Endodermal cell (in vitro differentiated cells): ENCODE measurements around the gene FKBP9. TPM values are rescaled to one million over a fixed set of nuclear protein-coding genes. Genes with fewer than 3 reads are reported as not detected.

Experiments
- DNase-seq: peaks from one replicate; pipeline ENCODE4 v3.0.0-alpha.2; 2017
- H3K27ac ChIP-seq: 2 replicates; pipeline ENCODE4 v1.5.1; 2013; ENCODE audit warnings: mild to moderate bottlenecking, low read depth, low read length, moderate library complexity
- H3K27me3 ChIP-seq: 2 replicates; pipeline ENCODE4 v1.6.1; 2013; ENCODE audit warnings: mild to moderate bottlenecking, low read length, moderate library complexity; ENCODE audit not compliant: insufficient read depth, control insufficient read depth, poor library complexity, severe bottlenecking
- H3K36me3 ChIP-seq: 2 replicates; pipeline ENCODE4 v1.7.0; 2013; ENCODE audit warnings: mild to moderate bottlenecking, low read length, moderate library complexity; ENCODE audit not compliant: control insufficient read depth, insufficient read depth
- H3K4me1 ChIP-seq: one replicate; pipeline ENCODE4 v1.7.0; 2013; ENCODE audit warnings: low read length; ENCODE audit not compliant: control insufficient read depth, insufficient read depth
- H3K4me3 ChIP-seq: 2 replicates; pipeline ENCODE4 v1.5.1; 2013; ENCODE audit warnings: mild to moderate bottlenecking, low read length, moderate library complexity
- H3K9ac ChIP-seq: 2 replicates; pipeline ENCODE4 v1.6.1; 2013; ENCODE audit warnings: mild to moderate bottlenecking, low read length, moderate library complexity; ENCODE audit not compliant: poor library complexity, severe bottlenecking; ENCODE audit errors: extremely low read depth
- H3K9me3 ChIP-seq: 2 replicates; pipeline ENCODE4 v1.6.1; 2013; ENCODE audit warnings: mild to moderate bottlenecking, low read length, moderate library complexity; ENCODE audit not compliant: control insufficient read depth
- H3K27ac Mint-ChIP-seq: 2 replicates; pipeline ENCODE4 v1.8.0; 2020; ENCODE audit warnings: mixed read lengths
- H3K27me3 Mint-ChIP-seq: 2 replicates; pipeline ENCODE4 v1.8.0; 2021; ENCODE audit warnings: mild to moderate bottlenecking, mixed read lengths; ENCODE audit not compliant: insufficient read depth
- H3K36me3 Mint-ChIP-seq: 2 replicates; pipeline ENCODE4 v1.8.0; 2020; ENCODE audit warnings: low read depth, mixed read lengths
- H3K4me1 Mint-ChIP-seq: 2 replicates; pipeline ENCODE4 v1.8.0; 2020; ENCODE audit warnings: mixed read lengths
- H3K4me3 Mint-ChIP-seq: 2 replicates; pipeline ENCODE4 v1.8.0; 2020; ENCODE audit warnings: mild to moderate bottlenecking, moderate library complexity, mixed read lengths
- H3K9me3 Mint-ChIP-seq: 2 replicates; pipeline ENCODE4 v1.8.0; 2020; ENCODE audit warnings: mild to moderate bottlenecking, mixed read lengths
- WGBS, 2 experiments: methylation state at CpG; one replicate each; pipeline versions ENCODE4 v1.1.5 to v1.1.7; 2013; ENCODE audit warnings: missing lambda C conversion rate in 2 of 2, mixed read lengths in 1 of 2; ENCODE audit not compliant: insufficient coverage in 1 of 2, insufficient read length in 1 of 2; 5-methylcytosine and 5-hydroxymethylcytosine counted together
- total RNA-seq, 2 donors: library from RNA; stranded (reverse); fragmentation: NEBNext Ultra II Directional in 1 of 2; extraction: Animal tissue kit (Norgen Biotek cat#: 25700) in 1 of 2; gene quantifications; 2 replicates in 1 of 2; 3 replicates in 1 of 2; pipeline ENCODE4 v1.2.1, GENCODE V29; 2021
- TF ChIP-seq, protein P1 (sequence below): fragments of 200-600 bp; sonication (generic); conservative IDR thresholded peaks from 2 replicates; pipeline ENCODE4 v1.5.0; 2021; ENCODE audit warnings: antibody characterized with exemption, mild to moderate bottlenecking

The FKBP9 gene
- total RNA-seq, 2 donors from 2014 or later: 58.0 to 68.0 TPM

- no peaks in the 10 kb centered on the region for H3K4me1 ChIP-seq
- peaks cover 13% of the 10 kb centered on the region for H3K4me1 Mint-ChIP-seq
- H3K27ac Mint-ChIP-seq: no peak overlapping the region
- H3K36me3 ChIP-seq: no peaks in the 10 kb centered on the region
- no peak overlapping the region for H3K4me3 ChIP-seq
- H3K9me3 ChIP-seq: no peaks in the 10 kb centered on the region
- H3K27me3 Mint-ChIP-seq: peaks cover 81% of the 10 kb centered on the region
- WGBS, 2 experiments: 87 to 91% methylated on average over 8 to 10 of the region's 10 CpGs
- H3K36me3 Mint-ChIP-seq: peaks cover 11% of the 10 kb centered on the region
- DNase-seq: no peak
- peaks cover 5% of the 10 kb centered on the region for H3K27me3 ChIP-seq
- H3K27ac ChIP-seq: no peak overlapping the region
- H3K9ac ChIP-seq: no peak overlapping the region
- no peak overlapping the region for H3K4me3 Mint-ChIP-seq
- TF ChIP-seq, protein P1, sequence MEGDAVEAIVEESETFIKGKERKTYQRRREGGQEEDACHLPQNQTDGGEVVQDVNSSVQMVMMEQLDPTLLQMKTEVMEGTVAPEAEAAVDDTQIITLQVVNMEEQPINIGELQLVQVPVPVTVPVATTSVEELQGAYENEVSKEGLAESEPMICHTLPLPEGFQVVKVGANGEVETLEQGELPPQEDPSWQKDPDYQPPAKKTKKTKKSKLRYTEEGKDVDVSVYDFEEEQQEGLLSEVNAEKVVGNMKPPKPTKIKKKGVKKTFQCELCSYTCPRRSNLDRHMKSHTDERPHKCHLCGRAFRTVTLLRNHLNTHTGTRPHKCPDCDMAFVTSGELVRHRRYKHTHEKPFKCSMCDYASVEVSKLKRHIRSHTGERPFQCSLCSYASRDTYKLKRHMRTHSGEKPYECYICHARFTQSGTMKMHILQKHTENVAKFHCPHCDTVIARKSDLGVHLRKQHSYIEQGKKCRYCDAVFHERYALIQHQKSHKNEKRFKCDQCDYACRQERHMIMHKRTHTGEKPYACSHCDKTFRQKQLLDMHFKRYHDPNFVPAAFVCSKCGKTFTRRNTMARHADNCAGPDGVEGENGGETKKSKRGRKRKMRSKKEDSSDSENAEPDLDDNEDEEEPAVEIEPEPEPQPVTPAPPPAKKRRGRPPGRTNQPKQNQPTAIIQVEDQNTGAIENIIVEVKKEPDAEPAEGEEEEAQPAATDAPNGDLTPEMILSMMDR: no peak
- no peaks in the 10 kb centered on the region for H3K9me3 Mint-ChIP-seq
Observed at GRCh38 chr7:32937344-32938174, 19.7 kb upstream of the FKBP9 start.

GRCh38 chr7:32941181-32941580, 16.1 kb upstream of the FKBP9 start:
- no peak for DNase-seq
- Histone ChIP-seq H3K27ac (no peak overlapping the region), H3K4me1 (no peaks in the 10 kb centered on the region), H3K9ac (no peak overlapping the region), H3K9me3 (peaks cover 9% of the 10 kb centered on the region), H3K4me3 (peak overlapping the region; percentile 89), H3K36me3 (no peaks in the 10 kb centered on the region), H3K27me3 (peaks cover 15% of the 10 kb centered on the region)
- H3K4me1 Mint-ChIP-seq: peaks cover 13% of the 10 kb centered on the region
- peaks cover 6% of the 10 kb centered on the region for H3K36me3 Mint-ChIP-seq
- H3K9me3 Mint-ChIP-seq: peaks cover 10% of the 10 kb centered on the region
- H3K27me3 Mint-ChIP-seq: peaks cover 86% of the 10 kb centered on the region
- WGBS, 2 experiments: 15 to 32% methylated on average over 3 to 5 of the region's 5 CpGs
- no peak overlapping the region for H3K27ac Mint-ChIP-seq
- peak overlapping the region; percentile 84 for H3K4me3 Mint-ChIP-seq
- TF ChIP-seq, protein P1: no peak

GRCh38 chr7:32941681-32942414, 15.4 kb upstream of the FKBP9 start:
- Mint-ChIP-seq H3K27ac (peak overlapping the region; percentile 52), H3K4me3 (peak overlapping the region; percentile 84), H3K36me3 (peaks cover 5% of the 10 kb centered on the region), H3K27me3 (peaks cover 86% of the 10 kb centered on the region), H3K4me1 (peaks cover 13% of the 10 kb centered on the region), H3K9me3 (peaks cover 10% of the 10 kb centered on the region)
- TF ChIP-seq, protein P1: no peak
- no peak for DNase-seq
- WGBS, 2 experiments: 5 to 7% methylated on average over 14 to 22 of the region's 22 CpGs
- Histone ChIP-seq H3K4me3 (peak overlapping the region; percentile 89), H3K27ac (no peak overlapping the region), H3K36me3 (no peaks in the 10 kb centered on the region), H3K4me1 (no peaks in the 10 kb centered on the region), H3K9ac (peak overlapping the region; percentile 52), H3K9me3 (peaks cover 9% of the 10 kb centered on the region), H3K27me3 (peaks cover 15% of the 10 kb centered on the region)
